Activated T-cell treated with anti-CD3 and anti-CD28 coated beads, Interleukin-2, amount 50 U/mL, for 48 hours (primary cell): Measurements from ENCODE around the gene ARHGAP42.
"Not testable (repeated sequence)": the region's sequence is repeated elsewhere in the genome, so short reads cannot be mapped to it uniquely, and the experiment has no call there.

Experiments used
- DNase-seq, 2 experiments: peaks; one replicate each; pipeline ENCODE4 v3.0.0-alpha.2; 2020

ARHGAP42 gene

GRCh38 chr11:100727410-100727809 lies 40.3 kb downstream of the ARHGAP42 start:
- DNase-seq: no peak

GRCh38 chr11:100730266-100730665 lies 43.2 kb downstream of the ARHGAP42 start:
- no peak for DNase-seq

- DNase-seq: no peak
Observed at GRCh38 chr11:100731471-100731870, 44.4 kb downstream of the ARHGAP42 start.

- DNase-seq: no peak
Observed at GRCh38 chr11:100732949-100733348, 45.9 kb downstream of the ARHGAP42 start.

GRCh38 chr11:100734743-100735527 lies 47.8 kb downstream of the ARHGAP42 start:
- DNase-seq: no peak

- DNase-seq: no peak
Observed at GRCh38 chr11:100735949-100736675, 49.0 kb downstream of the ARHGAP42 start.

GRCh38 chr11:100738701-100739270 lies 51.7 kb downstream of the ARHGAP42 start:
- DNase-seq: no peak

GRCh38 chr11:100739666-100740065 lies 52.6 kb downstream of the ARHGAP42 start:
- DNase-seq: no peak

- no peak for DNase-seq
Observed at GRCh38 chr11:100740440-100740839, 53.4 kb downstream of the ARHGAP42 start.

GRCh38 chr11:100741866-100742625 lies 55.0 kb downstream of the ARHGAP42 start:
- DNase-seq: no peak

GRCh38 chr11:100746448-100746847 lies 59.4 kb downstream of the ARHGAP42 start:
- DNase-seq: no peak

GRCh38 chr11:100748153-100748552 lies 61.1 kb downstream of the ARHGAP42 start:
- no peak for DNase-seq

- not testable (repeated sequence) for DNase-seq
Observed at GRCh38 chr11:100749887-100750565, 62.9 kb downstream of the ARHGAP42 start.

- not testable (repeated sequence) for DNase-seq
Observed at GRCh38 chr11:100750566-100750891, 63.4 kb downstream of the ARHGAP42 start.

- DNase-seq: no peak
Observed at GRCh38 chr11:100752371-100753171, 65.5 kb downstream of the ARHGAP42 start.

- no peak for DNase-seq
Observed at GRCh38 chr11:100753172-100753543, 66.1 kb downstream of the ARHGAP42 start.

GRCh38 chr11:100753571-100753970 lies 66.5 kb downstream of the ARHGAP42 start:
- DNase-seq: no peak

GRCh38 chr11:100756559-100756958 lies 69.5 kb downstream of the ARHGAP42 start:
- no peak for DNase-seq

GRCh38 chr11:100757646-100758045 lies 70.6 kb downstream of the ARHGAP42 start:
- DNase-seq: no peak

GRCh38 chr11:100759106-100759505 lies 72.0 kb downstream of the ARHGAP42 start:
- no peak for DNase-seq

- DNase-seq: no peak
Observed at GRCh38 chr11:100759856-100760255, 72.8 kb downstream of the ARHGAP42 start.

GRCh38 chr11:100760744-100761143 lies 73.7 kb downstream of the ARHGAP42 start:
- no peak for DNase-seq
